HG03108 (cell line): Measurements from ENCODE around the gene DOK7.
"Not testable (repeated sequence)": the region's sequence is repeated elsewhere in the genome, so short reads cannot be mapped to it uniquely, and the experiment has no call there.

Source experiments
- ATAC-seq: cut with Tn5 transposase; IDR thresholded peaks from one replicate; pipeline ENCODE4 v1.9.1; 2021; ENCODE audit warnings: moderate library complexity; ENCODE audit not compliant: unreplicated experiment

Gene DOK7

GRCh38 chr4:3531318-3531878, 68.3 kb downstream of the DOK7 start:
- ATAC-seq: no peak

- peak; percentile 78 for ATAC-seq
Measured at GRCh38 chr4:3531879-3532750, 69.0 kb downstream of the DOK7 start, which contains the start of gene LRPAP1. TSS of gene LRPAP1 (minus strand) at chr4:3532422. CDS start at chr4:3532412, 10 bp downstream.

- no peak for ATAC-seq
Measured at GRCh38 chr4:3532751-3533422, 69.8 kb downstream of the DOK7 start.

GRCh38 chr4:3533423-3533820, 70.3 kb downstream of the DOK7 start:
- no peak for ATAC-seq

GRCh38 chr4:3535812-3536211, 72.7 kb downstream of the DOK7 start:
- ATAC-seq: not testable (repeated sequence)

- not testable (repeated sequence) for ATAC-seq
Measured at GRCh38 chr4:3538906-3539305, 75.8 kb downstream of the DOK7 start.

- not testable (repeated sequence) for ATAC-seq
Measured at GRCh38 chr4:3543415-3543814, 80.3 kb downstream of the DOK7 start.
